ENCODE data around the gene SGSM1. TPM values are rescaled to one million over a fixed set of nuclear protein-coding genes. Genes with fewer than 3 reads are reported as not detected.

Gene SGSM1
- total RNA-seq, 1 experiment from 2014 or later: 4.3 TPM

DNA sequence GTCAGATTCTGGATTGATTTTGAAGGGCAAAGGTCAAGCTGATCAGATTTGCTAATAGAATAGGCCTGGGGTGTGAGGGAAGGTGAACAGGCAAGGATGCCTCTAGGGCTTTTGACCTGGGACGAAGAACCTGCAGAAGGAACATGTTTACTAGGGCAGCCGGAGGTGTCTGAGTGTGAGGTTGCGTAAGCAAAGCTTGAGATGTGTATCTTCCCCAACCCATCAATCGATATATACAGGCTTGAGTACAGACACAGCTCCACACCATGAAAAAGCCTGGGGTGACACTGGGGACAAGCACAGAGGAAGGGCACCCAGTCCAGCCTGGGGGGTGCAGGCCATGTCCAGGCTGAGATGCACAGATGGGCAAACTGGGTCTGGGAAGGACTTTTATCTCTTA, 139.4 kb downstream of the SGSM1 start:
- Histone ChIP-seq H3T11ph (ENCODE audit: low read length) (no peak overlapping the region), H3K23me2 (ENCODE audit: insufficient read length, low read depth, low read length, poor library complexity, severe bottlenecking) (no peaks in the 10 kb centered on the region), H3K18ac (ENCODE audit: insufficient read length, low read depth, low read length) (no peak overlapping the region), H3K56ac (ENCODE audit: insufficient read length, low read depth, low read length) (no peak overlapping the region), H3K27me3 (ENCODE audit: insufficient read depth, low read length) (no peaks in the 10 kb centered on the region), H4K91ac (ENCODE audit: insufficient read length, low read depth, low read length) (no peak overlapping the region), H3K79me2 (ENCODE audit: insufficient read depth, low read length) (no peaks in the 10 kb centered on the region), H3K4ac (ENCODE audit: low read depth, low read length) (no peak overlapping the region), H2BK12ac (ENCODE audit: insufficient read length, low read depth, low read length) (no peak overlapping the region), H2BK120ac (ENCODE audit: low read depth, low read length, poor library complexity, severe bottlenecking) (no peak overlapping the region), H4K8ac (replicated peaks; ENCODE audit: insufficient read length, low read depth, low read length) (no peak overlapping the region), H2BK20ac (ENCODE audit: low read depth, low read length, poor library complexity, severe bottlenecking) (no peak overlapping the region), H4K20me1 (ENCODE audit: control insufficient read depth, insufficient read depth, insufficient read length) (no peaks in the 10 kb centered on the region), H3K14ac (ENCODE audit: insufficient read depth, low read length) (no peak overlapping the region), H4K5ac (ENCODE audit: insufficient read length, low read depth, low read length) (no peak overlapping the region), H3K9ac (ENCODE audit: extremely low read depth, insufficient read length, low read length) (no peak overlapping the region), H2AK5ac (ENCODE audit: insufficient read length, low read length) (no peak overlapping the region), H3K4me1 (ENCODE audit: insufficient read depth, low read length) (peaks cover 5% of the 10 kb centered on the region; the same call in 1 of the 2 replicates), H3K23ac (ENCODE audit: insufficient read length, low read depth, low read length) (no peak overlapping the region), H3K27ac (ENCODE audit: insufficient read length, low read depth, low read length) (no peak overlapping the region), H2BK5ac (ENCODE audit: insufficient read length, low read length) (no peak overlapping the region), H3K4me2 (ENCODE audit: insufficient read depth, insufficient read length, low read length) (no peak overlapping the region), H3K79me1 (ENCODE audit: insufficient read depth, low read depth, low read length, poor library complexity, severe bottlenecking) (no peaks in the 10 kb centered on the region), H2AFZ (ENCODE audit: low read length) (no peak overlapping the region), H2BK15ac (ENCODE audit: low read depth, low read length) (no peak overlapping the region), H3K9me3 (ENCODE audit: control insufficient read depth, low read depth, low read length) (no peaks in the 10 kb centered on the region)
- H3K27ac Mint-ChIP-seq: no peak overlapping the region
- DNase-seq: no peak
- WGBS (ENCODE audit: extremely low coverage, insufficient read length, low lambda C conversion rate): no CpG with 5 or more reads among the region's 4 CpGs
- H3K4me1 Mint-ChIP-seq: peaks cover 26 to 27% of the 10 kb centered on the region in 2 experiments
- H3K9me3 Mint-ChIP-seq: no peaks in the 10 kb centered on the region; a peak in 2 of 5 replicates
- no peak overlapping the region for H3K4me3 Mint-ChIP-seq
- no peaks in the 10 kb centered on the region for H3K36me3 Mint-ChIP-seq (ENCODE audit: insufficient read depth in 1 of 3, low read depth in 3 of 3)
- H3K27me3 Mint-ChIP-seq (ENCODE audit: low read depth): no peaks in the 10 kb centered on the region; the same call in 1 of the 2 replicates
- TF ChIP-seq, protein P1, sequence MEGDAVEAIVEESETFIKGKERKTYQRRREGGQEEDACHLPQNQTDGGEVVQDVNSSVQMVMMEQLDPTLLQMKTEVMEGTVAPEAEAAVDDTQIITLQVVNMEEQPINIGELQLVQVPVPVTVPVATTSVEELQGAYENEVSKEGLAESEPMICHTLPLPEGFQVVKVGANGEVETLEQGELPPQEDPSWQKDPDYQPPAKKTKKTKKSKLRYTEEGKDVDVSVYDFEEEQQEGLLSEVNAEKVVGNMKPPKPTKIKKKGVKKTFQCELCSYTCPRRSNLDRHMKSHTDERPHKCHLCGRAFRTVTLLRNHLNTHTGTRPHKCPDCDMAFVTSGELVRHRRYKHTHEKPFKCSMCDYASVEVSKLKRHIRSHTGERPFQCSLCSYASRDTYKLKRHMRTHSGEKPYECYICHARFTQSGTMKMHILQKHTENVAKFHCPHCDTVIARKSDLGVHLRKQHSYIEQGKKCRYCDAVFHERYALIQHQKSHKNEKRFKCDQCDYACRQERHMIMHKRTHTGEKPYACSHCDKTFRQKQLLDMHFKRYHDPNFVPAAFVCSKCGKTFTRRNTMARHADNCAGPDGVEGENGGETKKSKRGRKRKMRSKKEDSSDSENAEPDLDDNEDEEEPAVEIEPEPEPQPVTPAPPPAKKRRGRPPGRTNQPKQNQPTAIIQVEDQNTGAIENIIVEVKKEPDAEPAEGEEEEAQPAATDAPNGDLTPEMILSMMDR (conservative IDR thresholded peaks at IDR 0.05): no peak
